Neural progenitor cell (in vitro differentiated cells): Measurements from ENCODE around the gene NLRP7. TPM values are rescaled to one million over a fixed set of nuclear protein-coding genes. Genes with fewer than 3 reads are reported as not detected.
"Not testable (repeated sequence)": the region's sequence is repeated elsewhere in the genome, so short reads cannot be mapped to it uniquely, and the experiment has no call there.

Experiments used
- DNase-seq: peaks from one replicate; pipeline ENCODE4 v3.0.0-alpha.2; 2016; ENCODE audit warnings: low spot score
- H2AFZ ChIP-seq: fragments of 200-600 bp; sonication (generic); replicated peaks from 2 replicates; pipeline ENCODE4 v1.6.1; 2016; ENCODE audit warnings: antibody characterized with exemption
- H3F3A ChIP-seq: fragments of 200-600 bp; sonication (generic); 2 replicates; pipeline ENCODE4 v1.6.1; 2016; ENCODE audit warnings: antibody characterized with exemption, low read depth
- H3K27ac ChIP-seq: fragments of 200-600 bp; sonication (generic); 2 replicates; pipeline ENCODE4 v1.5.1; 2016; ENCODE audit warnings: mild to moderate bottlenecking
- H3K27me3 ChIP-seq: fragments of 200-600 bp; sonication (generic); 2 replicates; pipeline ENCODE4 v1.6.1; 2016; ENCODE audit warnings: mild to moderate bottlenecking, moderate library complexity
- H3K36me3 ChIP-seq: fragments of 200-600 bp; sonication (generic); 2 replicates; pipeline ENCODE4 v1.5.1; 2016
- H3K4me1 ChIP-seq: fragments of 200-600 bp; sonication (generic); 2 replicates; pipeline ENCODE4 v1.6.1; 2016; ENCODE audit warnings: mixed run types
- H3K4me2 ChIP-seq: fragments of 200-600 bp; sonication (generic); 2 replicates; pipeline ENCODE4 v1.6.1; 2016
- H3K4me3 ChIP-seq: fragments of 200-600 bp; sonication (generic); 2 replicates; pipeline ENCODE4 v1.5.1; 2016
- H3K79me2 ChIP-seq: fragments of 200-600 bp; sonication (generic); 2 replicates; pipeline ENCODE4 v1.6.1; 2016; ENCODE audit warnings: low read depth
- H3K9ac ChIP-seq: fragments of 200-600 bp; sonication (generic); 2 replicates; pipeline ENCODE4 v1.6.1; 2016
- H3K9me3 ChIP-seq: fragments of 200-600 bp; sonication (generic); 2 replicates; pipeline ENCODE4 v1.5.1; 2016; ENCODE audit warnings: low read depth
- H4K20me1 ChIP-seq: fragments of 200-600 bp; sonication (generic); 2 replicates; pipeline ENCODE4 v1.6.1; 2016; ENCODE audit warnings: low read depth
- H3K27ac Mint-ChIP-seq: 3 replicates; pipeline ENCODE4 v1.8.0; 2021; ENCODE audit warnings: mixed read lengths
- H3K27me3 Mint-ChIP-seq: 2 replicates; pipeline ENCODE4 v1.8.0; 2022; ENCODE audit warnings: low read depth, mild to moderate bottlenecking, inconsistent platforms, moderate library complexity, mixed read lengths; ENCODE audit not compliant: insufficient read depth
- H3K36me3 Mint-ChIP-seq: 3 replicates; pipeline ENCODE4 v1.8.0; 2021; ENCODE audit warnings: mixed read lengths
- H3K4me1 Mint-ChIP-seq: 3 replicates; pipeline ENCODE4 v1.8.0; 2021; ENCODE audit warnings: mixed read lengths
- H3K4me3 Mint-ChIP-seq: 3 replicates; pipeline ENCODE4 v1.8.0; 2021; ENCODE audit warnings: mild to moderate bottlenecking, moderate library complexity, mixed read lengths
- H3K9me3 Mint-ChIP-seq: 3 replicates; pipeline ENCODE4 v1.8.0; 2020; ENCODE audit warnings: mixed read lengths
- EZH2 ChIP-seq: fragments of 200-600 bp; sonication (generic); IDR thresholded peaks from 2 replicates; pipeline ENCODE4 v1.6.1; 2017; ENCODE audit warnings: antibody characterized with exemption, mild to moderate bottlenecking, moderate library complexity
- EZH2phosphoT487 ChIP-seq: fragments of 200-600 bp; sonication (generic); IDR thresholded peaks from 2 replicates; pipeline ENCODE4 v1.6.1; 2017; ENCODE audit warnings: antibody characterized with exemption
- total RNA-seq: library from RNA; depleted of rRNA; stranded (reverse); fragments of >200 nt; gene quantifications from 2 replicates; pipeline ENCODE4 v1.2.3, GENCODE V29; 2015; ENCODE audit warnings: low replicate concordance
- TF ChIP-seq, protein P1 (sequence below): fragments of 200-600 bp; sonication (generic); IDR thresholded peaks from 2 replicates; pipeline ENCODE4 v1.5.1; 2017; ENCODE audit warnings: antibody characterized with exemption, mild to moderate bottlenecking

Gene NLRP7
- 0.09 TPM in 1 of 2 replicates, not detected in the other for total RNA-seq

DNA sequence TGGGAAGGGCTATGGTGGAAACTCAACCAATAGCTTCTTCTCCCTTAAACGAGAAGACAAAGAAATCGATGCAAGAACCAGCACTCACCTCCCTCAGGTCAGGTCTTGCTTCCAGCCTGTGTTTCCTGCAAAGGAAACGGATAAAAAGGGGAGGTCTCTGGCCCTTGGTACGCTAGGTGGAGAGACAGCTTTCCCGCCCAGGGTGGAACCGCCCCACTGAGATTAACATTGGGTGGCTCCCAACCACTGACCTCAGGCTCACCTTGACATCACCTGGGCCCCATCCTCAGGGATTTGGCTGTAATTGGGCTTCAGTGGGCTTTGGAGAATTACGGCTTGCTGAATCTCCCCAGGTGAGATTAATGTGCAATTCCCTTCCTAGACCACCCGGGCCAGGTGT lies at the start of gene NLRP7:
Gene NLRP7, minus strand, starts transcription at position 150 of the 400 bp plus-strand sequence.
- H3K4me3 Mint-ChIP-seq, result no peak within 1 kb of the TSS
- H3K9ac ChIP-seq, result no peak within 1 kb of the TSS
- no peak within 1 kb of the TSS for H3K4me2 ChIP-seq
- no peaks in the 10 kb centered on the region for H3K27me3 ChIP-seq
- H3K9me3 ChIP-seq, result no peaks in the 10 kb centered on the region
- H2AFZ ChIP-seq, result no peak within 1 kb of the TSS
- no peaks in the 10 kb centered on the region for H4K20me1 ChIP-seq
- no peaks in the 10 kb centered on the region for H3K36me3 ChIP-seq
- DNase-seq, result no peak
- no peak within 1 kb of the TSS for H3K27ac ChIP-seq
- TF ChIP-seq, protein P1, sequence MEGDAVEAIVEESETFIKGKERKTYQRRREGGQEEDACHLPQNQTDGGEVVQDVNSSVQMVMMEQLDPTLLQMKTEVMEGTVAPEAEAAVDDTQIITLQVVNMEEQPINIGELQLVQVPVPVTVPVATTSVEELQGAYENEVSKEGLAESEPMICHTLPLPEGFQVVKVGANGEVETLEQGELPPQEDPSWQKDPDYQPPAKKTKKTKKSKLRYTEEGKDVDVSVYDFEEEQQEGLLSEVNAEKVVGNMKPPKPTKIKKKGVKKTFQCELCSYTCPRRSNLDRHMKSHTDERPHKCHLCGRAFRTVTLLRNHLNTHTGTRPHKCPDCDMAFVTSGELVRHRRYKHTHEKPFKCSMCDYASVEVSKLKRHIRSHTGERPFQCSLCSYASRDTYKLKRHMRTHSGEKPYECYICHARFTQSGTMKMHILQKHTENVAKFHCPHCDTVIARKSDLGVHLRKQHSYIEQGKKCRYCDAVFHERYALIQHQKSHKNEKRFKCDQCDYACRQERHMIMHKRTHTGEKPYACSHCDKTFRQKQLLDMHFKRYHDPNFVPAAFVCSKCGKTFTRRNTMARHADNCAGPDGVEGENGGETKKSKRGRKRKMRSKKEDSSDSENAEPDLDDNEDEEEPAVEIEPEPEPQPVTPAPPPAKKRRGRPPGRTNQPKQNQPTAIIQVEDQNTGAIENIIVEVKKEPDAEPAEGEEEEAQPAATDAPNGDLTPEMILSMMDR, result no peak
- TF ChIP-seq EZH2phosphoT487, result no peak
- no peak for TF ChIP-seq EZH2
- peaks cover 16% of the 10 kb centered on the region for H3K4me1 Mint-ChIP-seq
- H3K9me3 Mint-ChIP-seq, result peaks cover 3% of the 10 kb centered on the region
- no peaks in the 10 kb centered on the region for H3K36me3 Mint-ChIP-seq
- H3K4me3 ChIP-seq, result no peak within 1 kb of the TSS
- H3F3A ChIP-seq, result peaks cover 11% of the 10 kb centered on the region
- peaks cover 12% of the 10 kb centered on the region for H3K27me3 Mint-ChIP-seq
- H3K4me1 ChIP-seq, result peaks cover 6% of the 10 kb centered on the region
- H3K27ac Mint-ChIP-seq, result no peak within 1 kb of the TSS
- no peaks in the 10 kb centered on the region for H3K79me2 ChIP-seq

DNA sequence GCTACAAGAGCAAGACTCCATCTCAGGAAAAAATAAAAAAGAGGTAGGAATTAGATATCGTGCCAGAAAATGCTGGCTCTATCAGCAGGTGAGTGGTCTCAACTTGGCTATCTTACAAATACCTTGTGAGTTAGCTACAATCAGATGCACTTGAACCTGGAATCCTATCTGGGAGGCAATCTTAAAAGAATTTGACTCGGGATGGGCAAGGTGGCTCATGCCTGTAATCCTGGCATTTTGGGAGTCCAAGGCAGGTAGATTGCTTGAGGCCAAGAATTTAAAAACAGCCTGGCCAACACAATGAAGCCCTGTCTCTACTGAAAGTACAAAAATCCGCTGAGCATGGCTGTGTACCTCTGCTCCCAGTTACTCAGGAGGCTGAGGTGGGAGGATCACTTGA lies 48.2 kb upstream of the NLRP7 start:
- H3K9me3 ChIP-seq, result no peaks in the 10 kb centered on the region

DNA sequence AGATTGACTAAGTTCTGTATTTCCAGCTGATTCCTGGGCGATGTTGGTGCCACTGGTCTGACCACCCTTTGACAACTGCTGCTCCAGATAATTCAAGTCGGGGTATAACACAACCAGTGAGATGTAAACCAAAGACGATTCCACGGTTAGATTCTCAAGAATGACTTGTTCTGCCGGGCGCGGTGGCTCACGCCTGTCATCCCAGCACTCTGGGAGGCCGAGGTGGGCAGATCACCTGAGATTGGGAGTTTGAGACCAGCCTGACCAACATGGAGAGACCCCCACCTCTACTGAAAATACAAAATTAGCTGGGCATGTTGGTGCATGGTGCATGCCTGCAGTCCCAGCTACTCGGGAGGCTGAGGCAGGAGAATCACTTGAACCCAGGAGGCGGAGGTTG lies 42.2 kb upstream of the NLRP7 start:
- not testable (repeated sequence) for H3K27ac ChIP-seq, H3K9me3 Mint-ChIP-seq, H3K4me2 ChIP-seq, H3K27me3 ChIP-seq, H3K27me3 Mint-ChIP-seq, H3K9me3 ChIP-seq, H3K9ac ChIP-seq, H3F3A ChIP-seq, H3K4me1 Mint-ChIP-seq, H3K79me2 ChIP-seq, DNase-seq, H3K27ac Mint-ChIP-seq, H2AFZ ChIP-seq, H4K20me1 ChIP-seq, H3K4me1 ChIP-seq, H3K4me3 ChIP-seq, H3K4me3 Mint-ChIP-seq, H3K36me3 ChIP-seq
- peaks cover 23% of the 10 kb centered on the region for H3K36me3 Mint-ChIP-seq

More for the DNA sequence above, 48.2 kb upstream of the NLRP7 start:
- Mint-ChIP-seq H3K27me3 (peaks cover 13% of the 10 kb centered on the region), H3K4me1 (no peaks in the 10 kb centered on the region), H3K36me3 (peaks cover 16% of the 10 kb centered on the region), H3K4me3 (no peak overlapping the region), H3K9me3 (peaks cover 4% of the 10 kb centered on the region), H3K27ac (no peak overlapping the region)
- Histone ChIP-seq H3K9ac (no peak overlapping the region), H3K4me3 (no peak overlapping the region), H3K4me1 (peaks cover 3% of the 10 kb centered on the region), H3K27ac (no peak overlapping the region), H4K20me1 (no peaks in the 10 kb centered on the region), H3K27me3 (no peaks in the 10 kb centered on the region), H2AFZ (no peak overlapping the region), H3K36me3 (no peaks in the 10 kb centered on the region), H3K4me2 (no peak overlapping the region), H3F3A (no peaks in the 10 kb centered on the region), H3K79me2 (no peaks in the 10 kb centered on the region)
- no peak for TF ChIP-seq EZH2
- TF ChIP-seq EZH2phosphoT487, result no peak
- TF ChIP-seq, protein P1, result no peak
- no peak for DNase-seq

DNA sequence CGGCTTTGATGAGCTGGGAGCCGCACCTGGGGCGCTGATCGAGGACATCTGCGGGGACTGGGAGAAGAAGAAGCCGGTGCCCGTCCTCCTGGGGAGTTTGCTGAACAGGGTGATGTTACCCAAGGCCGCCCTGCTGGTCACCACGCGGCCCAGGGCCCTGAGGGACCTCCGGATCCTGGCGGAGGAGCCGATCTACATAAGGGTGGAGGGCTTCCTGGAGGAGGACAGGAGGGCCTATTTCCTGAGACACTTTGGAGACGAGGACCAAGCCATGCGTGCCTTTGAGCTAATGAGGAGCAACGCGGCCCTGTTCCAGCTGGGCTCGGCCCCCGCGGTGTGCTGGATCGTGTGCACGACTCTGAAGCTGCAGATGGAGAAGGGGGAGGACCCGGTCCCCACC lies 35.2 kb upstream of the NLRP7 start:
- not testable (repeated sequence) for H3F3A ChIP-seq, H3K36me3 Mint-ChIP-seq, DNase-seq

DNA sequence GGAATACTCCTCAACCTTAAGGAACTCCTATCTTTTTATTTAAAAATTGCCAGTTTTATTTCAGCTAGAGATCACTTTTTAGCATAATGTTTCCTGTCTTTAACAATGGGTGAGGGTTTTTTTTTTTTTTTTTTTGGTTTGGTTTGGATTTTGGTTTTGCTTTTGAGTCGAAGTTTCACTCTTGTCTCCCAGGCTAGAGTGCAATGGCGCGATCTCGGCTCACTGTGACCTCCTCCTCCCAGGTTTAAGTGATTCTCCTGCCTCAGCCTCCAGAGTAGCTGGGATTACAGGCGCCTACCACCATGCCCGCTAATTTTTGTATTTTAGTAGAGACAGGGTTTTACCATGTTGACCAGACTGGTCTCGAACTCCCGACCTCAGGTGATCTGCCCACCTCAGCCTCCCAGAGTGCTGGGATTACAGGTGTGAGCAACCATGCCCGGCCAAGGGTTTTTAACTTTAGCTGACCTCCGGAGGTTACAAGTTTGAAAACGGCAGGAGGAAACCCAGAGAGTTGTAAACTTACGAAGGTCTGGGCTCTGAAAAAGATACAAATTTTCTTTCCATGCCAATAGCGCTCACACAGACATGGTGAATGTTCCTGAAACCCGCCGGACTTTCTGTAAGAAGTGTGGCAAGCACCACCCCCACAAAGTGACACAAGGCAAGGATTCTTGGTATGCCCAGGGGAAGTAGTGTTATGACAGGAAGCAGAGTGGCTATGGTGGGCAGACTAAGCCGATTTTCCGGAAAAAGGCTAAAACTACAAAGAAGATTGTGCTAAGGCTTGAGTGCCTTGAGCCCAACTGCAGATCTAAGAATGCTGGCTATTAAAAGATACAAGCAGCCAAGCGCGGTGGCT lies 26.1 kb upstream of the NLRP7 start:
- H3K4me1 Mint-ChIP-seq, DNase-seq, H3K9me3 ChIP-seq, H4K20me1 ChIP-seq, H3K4me2 ChIP-seq, H3K4me3 Mint-ChIP-seq, H3K9me3 Mint-ChIP-seq, H3K36me3 Mint-ChIP-seq, H3F3A ChIP-seq, H3K79me2 ChIP-seq, H3K27ac Mint-ChIP-seq, H3K4me1 ChIP-seq, H2AFZ ChIP-seq, H3K4me3 ChIP-seq, H3K27me3 ChIP-seq, H3K27ac ChIP-seq, H3K27me3 Mint-ChIP-seq, H3K9ac ChIP-seq, H3K36me3 ChIP-seq: not testable (repeated sequence)

More for the DNA sequence above, 35.2 kb upstream of the NLRP7 start:
- H3K4me1 Mint-ChIP-seq, H3K27me3 ChIP-seq, H3K36me3 ChIP-seq, H3K4me3 ChIP-seq, H3K79me2 ChIP-seq, H2AFZ ChIP-seq, H3K4me2 ChIP-seq, H3K4me3 Mint-ChIP-seq, H3K27me3 Mint-ChIP-seq, H3K27ac ChIP-seq, H3K27ac Mint-ChIP-seq, H3K4me1 ChIP-seq, H3K9me3 ChIP-seq, H3K9ac ChIP-seq, H3K9me3 Mint-ChIP-seq, H4K20me1 ChIP-seq: not testable (repeated sequence)

DNA sequence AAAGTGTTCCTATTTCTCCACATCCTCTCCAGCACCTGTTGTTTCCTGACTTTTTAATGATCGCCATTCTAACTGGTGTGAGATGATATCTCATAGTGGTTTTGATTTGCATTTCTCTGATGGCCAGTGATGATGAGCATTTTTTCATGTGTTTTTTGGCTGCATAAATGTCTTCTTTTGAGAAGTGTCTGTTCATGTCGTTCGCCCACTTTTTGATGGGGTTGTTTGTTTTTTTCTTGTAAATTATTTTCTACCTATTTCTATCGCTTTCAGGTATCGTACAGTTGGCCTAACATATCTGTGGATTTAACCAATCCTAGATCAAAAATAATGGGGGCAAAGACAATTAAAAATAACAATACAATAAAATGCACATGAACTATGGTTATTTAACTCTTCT lies 24.1 kb upstream of the NLRP7 start:
- not testable (repeated sequence) for H3K27ac ChIP-seq, H3K27ac Mint-ChIP-seq, DNase-seq, H3K4me1 Mint-ChIP-seq, H3K9ac ChIP-seq, H3K4me3 ChIP-seq, H2AFZ ChIP-seq, H3K36me3 Mint-ChIP-seq, H4K20me1 ChIP-seq, H3F3A ChIP-seq, H3K36me3 ChIP-seq, H3K4me1 ChIP-seq, H3K27me3 Mint-ChIP-seq, H3K27me3 ChIP-seq, H3K9me3 Mint-ChIP-seq, H3K4me3 Mint-ChIP-seq, H3K4me2 ChIP-seq, H3K9me3 ChIP-seq
- H3K79me2 ChIP-seq, result peaks cover 18% of the 10 kb centered on the region
